ENCODE measurements around the gene CIDEA. TPM values are rescaled to one million over a fixed set of nuclear protein-coding genes. Genes with fewer than 3 reads are reported as not detected.

Gene CIDEA
- total RNA-seq, 1 donor from 2014 or later = 0.97 TPM

DNA sequence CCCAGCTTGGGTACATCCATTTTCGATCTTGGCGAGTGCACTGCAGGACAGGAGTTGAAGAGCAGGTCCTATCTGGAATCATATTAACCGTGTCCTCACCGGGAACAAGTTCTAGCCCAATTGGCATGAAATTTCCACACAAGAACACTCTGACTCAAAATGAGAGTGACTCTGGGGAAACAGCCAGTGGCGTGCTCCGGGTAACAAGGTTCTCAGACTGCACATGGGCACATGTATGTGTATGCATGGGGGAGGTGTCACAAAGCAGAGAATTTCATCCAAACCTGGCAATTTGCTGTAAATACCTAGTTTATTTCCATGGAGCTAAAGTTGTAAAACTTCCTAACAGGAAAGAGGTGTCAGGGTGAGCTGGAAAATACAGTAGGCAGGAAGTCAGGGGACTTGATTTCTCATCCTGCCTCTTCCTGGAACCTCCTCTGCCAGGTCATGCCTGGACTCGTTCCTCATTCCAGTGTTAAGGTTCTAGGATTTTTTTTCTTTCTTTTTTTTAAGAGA lies 55.6 kb downstream of the CIDEA start:
- DNase-seq (ENCODE audit: low spot score) = no peak
- H3K27ac Mint-ChIP-seq (ENCODE audit: unreplicated experiment) = peak overlapping the region; percentile 95

DNA sequence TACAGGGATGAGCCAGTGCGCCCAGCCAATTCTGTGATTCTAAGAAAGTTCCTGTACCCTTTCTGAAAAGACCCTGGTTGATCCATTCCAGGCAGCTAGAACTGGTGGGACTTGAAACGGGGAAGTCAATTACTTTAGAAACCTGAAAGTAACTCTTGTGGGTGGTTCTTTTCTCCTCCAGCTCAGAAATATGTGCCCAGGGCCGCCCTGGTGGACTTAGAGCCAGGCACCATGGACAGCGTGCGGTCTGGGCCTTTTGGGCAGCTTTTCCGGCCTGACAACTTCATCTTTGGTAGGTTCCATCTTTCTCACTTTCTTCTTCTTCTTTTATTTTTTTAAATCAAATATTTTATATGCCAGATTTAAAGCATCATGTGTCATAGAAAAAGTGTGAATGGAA lies 56.6 kb downstream of the CIDEA start:
- peak overlapping the region; percentile 85 for H3K27ac Mint-ChIP-seq (ENCODE audit: unreplicated experiment)
- TF ChIP-seq, protein P1, sequence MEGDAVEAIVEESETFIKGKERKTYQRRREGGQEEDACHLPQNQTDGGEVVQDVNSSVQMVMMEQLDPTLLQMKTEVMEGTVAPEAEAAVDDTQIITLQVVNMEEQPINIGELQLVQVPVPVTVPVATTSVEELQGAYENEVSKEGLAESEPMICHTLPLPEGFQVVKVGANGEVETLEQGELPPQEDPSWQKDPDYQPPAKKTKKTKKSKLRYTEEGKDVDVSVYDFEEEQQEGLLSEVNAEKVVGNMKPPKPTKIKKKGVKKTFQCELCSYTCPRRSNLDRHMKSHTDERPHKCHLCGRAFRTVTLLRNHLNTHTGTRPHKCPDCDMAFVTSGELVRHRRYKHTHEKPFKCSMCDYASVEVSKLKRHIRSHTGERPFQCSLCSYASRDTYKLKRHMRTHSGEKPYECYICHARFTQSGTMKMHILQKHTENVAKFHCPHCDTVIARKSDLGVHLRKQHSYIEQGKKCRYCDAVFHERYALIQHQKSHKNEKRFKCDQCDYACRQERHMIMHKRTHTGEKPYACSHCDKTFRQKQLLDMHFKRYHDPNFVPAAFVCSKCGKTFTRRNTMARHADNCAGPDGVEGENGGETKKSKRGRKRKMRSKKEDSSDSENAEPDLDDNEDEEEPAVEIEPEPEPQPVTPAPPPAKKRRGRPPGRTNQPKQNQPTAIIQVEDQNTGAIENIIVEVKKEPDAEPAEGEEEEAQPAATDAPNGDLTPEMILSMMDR (IDR thresholded peaks at IDR 0.05; ENCODE audit: unreplicated experiment) = no peak
- H3K4me3 Mint-ChIP-seq (ENCODE audit: unreplicated experiment) = peak overlapping the region; percentile 87
- no peak for DNase-seq (ENCODE audit: low spot score)
- H3K4me1 Mint-ChIP-seq (ENCODE audit: unreplicated experiment) = peaks cover 53% of the 10 kb centered on the region
- peaks cover 14% of the 10 kb centered on the region for H3K27me3 Mint-ChIP-seq (ENCODE audit: unreplicated experiment)
- H3K9me3 Mint-ChIP-seq (ENCODE audit: unreplicated experiment) = no peaks in the 10 kb centered on the region
- peaks cover 43% of the 10 kb centered on the region for H3K36me3 Mint-ChIP-seq (ENCODE audit: low read depth, unreplicated experiment)

More for the DNA sequence above, 55.6 kb downstream of the CIDEA start:
- peaks cover 57% of the 10 kb centered on the region for H3K4me1 Mint-ChIP-seq (ENCODE audit: unreplicated experiment)
- H3K9me3 Mint-ChIP-seq (ENCODE audit: unreplicated experiment) = no peaks in the 10 kb centered on the region
- peaks cover 16% of the 10 kb centered on the region for H3K27me3 Mint-ChIP-seq (ENCODE audit: unreplicated experiment)
- TF ChIP-seq, protein P1 (IDR thresholded peaks at IDR 0.05; ENCODE audit: unreplicated experiment) = no peak
- peaks cover 42% of the 10 kb centered on the region for H3K36me3 Mint-ChIP-seq (ENCODE audit: low read depth, unreplicated experiment)
- H3K4me3 Mint-ChIP-seq (ENCODE audit: unreplicated experiment) = peak overlapping the region; percentile 93

DNA sequence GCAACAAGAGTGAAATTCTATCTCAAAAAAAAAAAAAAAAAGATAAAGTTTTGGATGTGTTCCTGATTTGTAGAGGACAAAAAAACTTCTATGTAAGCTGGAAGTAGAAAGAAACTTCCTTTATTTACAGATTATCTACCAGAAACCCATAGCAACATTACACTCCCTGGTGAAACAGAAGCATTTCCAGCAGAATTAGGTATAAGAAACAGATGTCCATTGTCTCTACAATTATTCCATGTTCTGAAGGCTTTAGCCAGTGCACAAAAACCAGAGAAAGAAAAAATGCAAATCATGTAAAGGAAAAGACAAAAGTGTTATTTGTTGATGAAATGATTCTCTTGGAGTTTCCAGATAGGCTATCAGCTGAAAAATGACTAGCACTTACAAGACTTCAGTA lies 58.8 kb downstream of the CIDEA start:
- TF ChIP-seq, protein P1 (IDR thresholded peaks at IDR 0.05; ENCODE audit: unreplicated experiment) = no peak
- Mint-ChIP-seq H3K27ac (ENCODE audit: unreplicated experiment) (no peak overlapping the region), H3K27me3 (ENCODE audit: unreplicated experiment) (no peaks in the 10 kb centered on the region), H3K4me3 (ENCODE audit: unreplicated experiment) (peak overlapping the region; percentile 8), H3K36me3 (ENCODE audit: low read depth, unreplicated experiment) (peaks cover 52% of the 10 kb centered on the region), H3K4me1 (ENCODE audit: unreplicated experiment) (peaks cover 42% of the 10 kb centered on the region), H3K9me3 (ENCODE audit: unreplicated experiment) (no peaks in the 10 kb centered on the region)
- no peak for DNase-seq (ENCODE audit: low spot score)

DNA sequence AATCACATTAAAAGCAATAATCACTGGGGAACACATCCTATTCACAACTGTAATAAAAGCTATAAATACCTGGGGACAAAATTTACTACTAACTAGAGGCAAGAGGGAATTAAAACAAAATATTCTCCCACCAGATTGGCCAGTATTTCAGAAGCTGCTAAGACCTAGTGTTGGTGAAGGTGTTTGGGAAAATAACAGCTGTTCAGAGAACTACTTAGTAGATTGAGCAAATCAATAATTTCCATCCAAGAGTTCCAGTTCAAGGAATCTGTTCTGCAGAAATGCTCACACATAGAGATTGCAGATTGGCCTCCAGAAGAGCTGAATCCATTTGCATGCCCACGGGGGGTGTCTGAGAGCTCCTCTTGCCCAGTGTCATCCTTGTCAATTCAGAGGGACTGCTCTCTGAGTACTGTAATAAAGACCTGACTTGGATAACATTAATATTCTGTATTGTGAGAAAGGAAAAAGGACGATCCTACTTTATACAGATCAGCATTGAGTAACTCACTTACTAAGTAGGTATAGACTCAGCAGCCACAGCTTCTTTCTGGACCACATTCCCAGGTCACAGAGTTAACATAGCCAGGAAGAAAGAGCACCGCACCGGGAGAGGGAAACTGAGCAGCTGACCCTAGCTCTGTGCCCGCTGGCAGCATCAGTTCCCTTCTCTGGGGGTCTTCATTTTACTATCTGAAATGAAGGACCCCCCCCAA lies 59.5 kb downstream of the CIDEA start:
- DNase-seq (ENCODE audit: low spot score) = no peak
- H3K4me3 Mint-ChIP-seq (ENCODE audit: unreplicated experiment) = peak overlapping the region; percentile 8
- no peaks in the 10 kb centered on the region for H3K9me3 Mint-ChIP-seq (ENCODE audit: unreplicated experiment)
- no peaks in the 10 kb centered on the region for H3K27me3 Mint-ChIP-seq (ENCODE audit: unreplicated experiment)
- TF ChIP-seq, protein P1 (IDR thresholded peaks at IDR 0.05; ENCODE audit: unreplicated experiment) = no peak
- H3K27ac Mint-ChIP-seq (ENCODE audit: unreplicated experiment) = no peak overlapping the region
- H3K36me3 Mint-ChIP-seq (ENCODE audit: low read depth, unreplicated experiment) = peaks cover 56% of the 10 kb centered on the region
- H3K4me1 Mint-ChIP-seq (ENCODE audit: unreplicated experiment) = peaks cover 47% of the 10 kb centered on the region

DNA sequence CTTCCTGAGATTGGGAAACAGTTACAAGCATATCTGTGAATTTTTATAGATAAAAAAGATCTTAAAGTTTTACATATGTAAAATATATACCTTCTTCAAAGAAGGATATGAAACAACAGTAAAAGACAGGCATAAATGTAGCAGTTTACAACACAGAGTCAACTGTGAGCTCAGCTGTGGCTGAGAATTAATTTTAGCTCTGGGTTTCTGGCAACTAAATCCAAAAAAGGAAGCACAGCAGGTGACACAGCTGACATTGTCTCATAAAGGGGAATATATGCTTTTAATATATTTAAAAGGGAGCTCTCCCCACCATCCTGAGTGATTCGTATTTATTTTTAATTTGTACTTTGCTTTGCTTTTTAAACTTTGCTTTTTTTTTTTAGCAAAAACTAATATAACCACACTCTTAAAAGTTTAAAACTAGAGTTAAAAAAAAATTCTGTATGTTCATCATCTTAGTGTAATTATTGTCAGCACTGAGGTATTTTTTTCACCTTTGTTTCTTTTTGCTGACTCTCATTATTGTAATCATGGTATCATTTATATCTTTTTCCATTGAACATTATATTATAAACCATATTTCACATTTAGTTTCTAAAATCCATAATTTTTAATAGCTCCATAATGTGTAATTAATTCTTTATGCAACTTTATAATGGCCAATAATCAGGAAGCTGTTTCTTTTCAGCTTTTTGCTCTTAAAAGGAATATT lies 60.6 kb downstream of the CIDEA start:
- no peak overlapping the region for H3K4me3 Mint-ChIP-seq (ENCODE audit: unreplicated experiment)
- peaks cover 42% of the 10 kb centered on the region for H3K4me1 Mint-ChIP-seq (ENCODE audit: unreplicated experiment)
- H3K27me3 Mint-ChIP-seq (ENCODE audit: unreplicated experiment) = no peaks in the 10 kb centered on the region
- DNase-seq (ENCODE audit: low spot score) = no peak
- TF ChIP-seq, protein P1 (IDR thresholded peaks at IDR 0.05; ENCODE audit: unreplicated experiment) = no peak
- H3K36me3 Mint-ChIP-seq (ENCODE audit: low read depth, unreplicated experiment) = peaks cover 51% of the 10 kb centered on the region
- no peaks in the 10 kb centered on the region for H3K9me3 Mint-ChIP-seq (ENCODE audit: unreplicated experiment)
- H3K27ac Mint-ChIP-seq (ENCODE audit: unreplicated experiment) = no peak overlapping the region

Data from endothelial cell (in vitro differentiated cells).